GM18502 (cell line): ENCODE data around the gene LYRM7.
"Not testable (repeated sequence)": the region's sequence is repeated elsewhere in the genome, so short reads cannot be mapped to it uniquely, and the experiment has no call there.

Experiments
- ATAC-seq: cut with Tn5 transposase; IDR thresholded peaks from one replicate; pipeline ENCODE4 v1.9.1; 2021; ENCODE audit warnings: mild to moderate bottlenecking; ENCODE audit not compliant: unreplicated experiment, poor library complexity

Gene LYRM7

DNA sequence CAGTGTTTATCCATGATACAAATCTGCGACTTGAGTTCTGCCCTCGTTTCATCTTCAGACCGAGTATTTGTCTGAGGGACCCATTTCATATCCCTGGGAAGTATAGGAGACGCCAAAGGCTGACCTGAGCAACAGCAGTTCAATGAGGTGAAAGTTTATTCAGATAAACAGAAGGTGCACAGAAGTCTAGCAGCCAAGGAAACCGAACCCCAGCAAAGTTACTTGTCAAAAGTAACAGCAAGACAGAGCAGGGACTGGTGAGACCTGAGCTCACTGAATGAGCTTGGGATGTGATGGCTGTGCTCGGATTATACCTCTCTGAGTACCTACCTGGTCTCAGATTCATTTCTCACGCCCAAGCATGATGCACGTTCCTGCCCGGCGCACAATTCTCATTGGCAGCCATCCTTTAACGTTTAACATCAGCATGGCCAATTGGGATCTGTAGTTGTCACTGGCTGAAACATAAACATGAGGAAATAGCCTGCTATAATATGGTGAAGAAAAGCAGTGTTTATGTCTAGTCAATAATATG is 599 bp downstream of the LYRM7 start:
- peak; percentile 8 for ATAC-seq

DNA sequence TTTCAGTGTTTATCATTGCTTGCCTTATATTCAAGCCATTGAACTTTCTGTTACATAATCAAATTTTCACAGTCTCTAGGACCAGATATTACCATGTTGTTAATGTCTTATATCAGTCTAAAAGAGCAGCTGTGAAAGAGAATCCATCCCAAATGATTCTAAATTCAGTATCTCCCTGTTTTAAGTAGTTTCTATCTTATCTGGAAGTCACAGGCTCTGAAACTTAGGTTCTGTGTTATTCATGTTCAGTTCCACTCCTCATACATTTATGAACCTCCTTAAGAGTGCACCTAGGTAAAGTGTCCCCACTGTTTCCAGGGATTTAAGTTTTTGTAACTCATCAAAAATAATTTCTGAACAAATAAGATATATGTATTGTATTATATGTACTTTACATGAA is 9.7 kb downstream of the LYRM7 start:
- no peak for ATAC-seq

DNA sequence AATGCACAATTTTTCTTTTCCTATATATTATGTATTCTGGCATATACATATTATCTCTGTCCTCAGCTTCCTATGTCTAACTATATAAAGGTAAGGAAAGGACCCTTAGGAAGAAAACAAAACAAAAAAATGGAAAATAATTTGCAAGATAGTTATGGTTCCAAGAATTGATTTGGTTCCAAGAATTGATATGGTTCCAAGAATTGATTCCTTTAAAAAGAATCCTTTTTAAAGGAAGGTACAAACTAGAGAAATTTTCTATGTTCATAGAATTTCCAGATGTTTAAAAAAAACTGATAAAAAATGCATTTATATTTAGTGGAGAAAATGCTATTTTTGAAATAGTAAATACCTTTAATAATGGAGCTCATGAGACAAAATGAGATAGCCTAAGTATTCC is 12.1 kb downstream of the LYRM7 start:
- no peak for ATAC-seq

DNA sequence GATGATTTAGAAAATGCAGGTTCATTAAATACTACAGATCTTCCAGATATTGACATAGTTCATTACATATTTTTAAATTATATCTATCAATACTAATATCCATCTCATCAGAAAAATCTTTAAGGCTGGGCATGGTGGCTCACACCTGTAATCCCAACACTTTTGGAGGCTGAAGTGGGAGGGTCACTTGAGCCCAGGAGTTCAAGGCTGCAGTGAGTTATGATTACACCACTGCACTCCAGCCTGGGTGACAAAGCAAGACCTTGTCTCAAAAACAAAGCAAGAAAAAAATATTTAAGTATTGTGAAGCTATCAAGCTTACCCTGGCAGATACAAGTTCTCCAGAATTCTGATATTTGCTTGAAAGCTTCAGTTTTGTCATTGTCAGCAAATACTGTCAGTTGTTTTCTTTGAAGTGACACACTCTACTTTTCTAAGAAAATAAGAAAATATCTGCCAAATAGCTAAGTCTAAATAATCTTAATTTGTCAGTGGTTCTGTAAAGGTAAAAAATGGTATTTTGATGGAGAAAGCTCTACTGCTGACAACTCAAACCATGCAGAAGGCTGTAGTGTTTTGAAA is 14.9 kb downstream of the LYRM7 start:
- no peak for ATAC-seq

DNA sequence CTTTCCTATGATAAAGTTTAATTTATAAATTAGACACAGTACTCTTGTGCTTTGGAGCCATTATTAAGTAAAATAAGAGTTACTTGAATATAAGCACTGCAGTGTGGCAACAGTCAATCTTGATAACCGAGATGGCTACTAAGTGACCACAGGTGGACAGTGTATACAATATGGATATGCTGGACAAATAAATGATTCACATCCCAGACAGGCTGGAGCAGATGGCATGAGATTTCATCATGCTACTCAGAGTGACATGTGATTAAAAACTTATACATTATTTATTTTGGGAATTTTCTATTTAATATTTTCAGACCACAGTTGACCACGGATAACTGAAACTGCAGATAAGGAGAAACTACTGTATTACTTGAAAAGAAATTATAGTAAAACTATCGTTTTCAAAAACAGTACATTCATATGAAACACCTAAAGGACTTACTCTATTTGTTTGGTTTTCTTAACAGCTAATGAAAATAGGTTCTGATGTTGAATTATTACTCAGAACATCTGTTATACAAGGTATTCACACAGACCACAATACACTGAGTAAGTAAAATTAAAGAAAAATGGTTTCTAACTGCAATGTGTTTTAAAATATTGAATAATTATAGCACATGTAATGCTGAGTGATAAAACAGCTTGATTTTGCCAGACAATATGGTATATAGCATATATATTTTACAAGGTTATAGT is 16.0 kb downstream of the LYRM7 start:
- ATAC-seq: no peak

DNA sequence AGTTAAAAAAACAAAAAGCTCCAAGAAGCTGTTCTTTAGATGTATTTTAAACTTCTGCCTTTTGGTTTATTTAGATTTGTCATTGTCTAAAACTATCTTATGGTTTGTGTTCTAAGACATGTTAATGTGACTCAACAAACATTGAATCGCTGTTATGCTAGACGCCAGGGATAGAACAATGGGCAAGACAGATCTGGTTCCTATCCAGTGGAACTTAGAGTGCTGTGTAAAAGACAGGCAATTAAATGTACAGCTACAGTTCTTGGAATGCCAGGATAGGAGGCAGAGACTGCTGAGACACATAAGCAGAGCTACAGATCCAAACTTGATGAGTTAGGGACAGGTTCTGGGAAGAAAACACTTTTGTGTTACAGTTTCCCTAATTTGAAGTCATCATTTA is 22.4 kb downstream of the LYRM7 start:
- ATAC-seq: no peak

DNA sequence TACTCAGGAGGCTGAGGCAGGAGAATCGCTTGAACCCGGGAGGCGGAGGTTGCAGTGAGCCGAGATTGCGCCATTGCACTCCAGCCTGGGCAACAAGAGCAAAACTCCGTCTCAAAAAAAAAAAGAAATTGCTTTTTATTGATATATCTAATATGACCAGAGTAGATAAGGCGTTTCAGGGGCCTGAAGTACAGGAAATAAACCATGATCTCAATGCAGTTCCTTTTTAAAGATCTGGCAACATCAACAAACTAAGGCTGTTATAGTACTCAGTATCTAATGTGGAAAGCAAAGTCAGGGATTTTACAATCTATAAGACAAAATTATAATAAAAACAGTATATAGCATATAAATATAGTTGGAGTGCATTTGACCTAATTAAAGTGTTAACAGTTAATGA is 23.2 kb downstream of the LYRM7 start:
- not testable (repeated sequence) for ATAC-seq

DNA sequence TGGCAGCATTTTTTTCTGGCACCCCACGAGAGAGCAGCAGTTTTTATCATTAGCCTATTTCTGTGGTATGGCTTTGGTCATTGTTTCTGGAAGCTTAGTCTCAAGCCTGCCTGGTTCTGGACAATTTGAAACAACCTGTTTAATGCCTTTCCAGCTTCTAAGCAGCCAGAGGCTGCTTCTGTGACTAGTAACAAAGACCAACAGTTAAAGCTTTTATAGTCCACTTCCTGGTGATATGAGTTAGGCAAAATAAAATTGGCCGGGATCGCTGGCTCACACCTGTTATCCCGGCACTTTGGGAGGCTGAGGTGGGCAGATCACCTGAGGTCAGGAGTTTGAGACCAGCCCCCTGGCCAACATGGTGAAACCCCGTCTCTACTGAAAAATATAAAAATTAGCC is 24.0 kb downstream of the LYRM7 start:
- no peak for ATAC-seq

DNA sequence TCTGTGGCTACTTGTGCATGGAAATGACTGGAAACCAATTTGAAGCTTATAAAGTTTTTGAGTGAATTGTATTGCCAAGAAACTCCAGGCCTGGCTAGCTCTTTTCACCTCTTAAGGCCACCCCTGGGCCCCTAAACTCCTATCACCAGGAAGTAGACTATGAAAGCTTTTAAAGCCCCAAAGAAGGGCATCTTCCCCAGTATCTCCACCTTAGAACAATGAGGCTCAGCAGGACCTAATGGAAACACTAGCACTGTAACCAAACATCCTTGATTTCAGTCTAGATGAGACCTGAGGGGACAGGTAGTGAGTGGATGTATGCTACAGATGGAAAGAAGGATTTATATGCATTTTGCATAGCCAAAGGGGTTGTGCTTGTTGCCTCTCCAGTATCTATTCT is 25.0 kb downstream of the LYRM7 start:
- ATAC-seq: no peak

DNA sequence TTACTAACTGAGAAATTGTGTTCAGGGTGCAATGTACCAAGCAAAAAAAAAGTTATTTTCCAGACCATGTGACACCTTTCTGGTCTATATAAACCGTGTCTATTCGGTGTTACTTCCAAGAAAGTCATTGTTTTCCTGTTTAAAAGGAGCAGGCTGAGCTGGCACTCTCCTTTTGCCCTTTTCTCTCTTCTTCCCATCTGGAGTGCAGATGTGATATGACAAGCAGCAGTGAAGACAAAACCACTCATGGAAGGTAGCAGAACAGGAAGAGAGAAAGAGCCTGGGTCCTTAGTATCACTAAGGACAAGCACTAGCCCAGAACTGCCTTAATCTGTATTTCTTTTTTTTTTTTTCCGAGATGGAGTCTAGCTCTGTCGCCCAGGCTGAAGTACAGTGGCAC is 25.6 kb downstream of the LYRM7 start:
- no peak for ATAC-seq

DNA sequence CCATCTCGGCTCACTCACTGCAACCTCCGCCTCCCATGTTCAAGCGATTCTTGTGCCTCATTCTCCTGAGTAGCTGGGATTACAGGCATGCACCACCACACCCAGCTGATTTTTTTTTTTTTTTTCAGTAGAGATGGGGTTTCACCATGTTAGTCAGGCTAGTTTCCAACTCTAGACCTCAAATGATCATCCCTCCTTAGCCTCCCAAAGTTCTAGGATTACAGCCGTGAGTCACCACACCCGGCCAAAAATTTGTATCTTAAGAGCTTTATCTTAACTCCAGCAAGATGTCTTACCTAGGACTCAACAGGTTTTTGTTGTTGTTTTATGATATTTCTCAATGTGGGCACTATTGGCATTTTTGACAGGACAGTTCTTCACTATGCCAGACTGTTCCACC is 27.9 kb downstream of the LYRM7 start:
- no peak for ATAC-seq

DNA sequence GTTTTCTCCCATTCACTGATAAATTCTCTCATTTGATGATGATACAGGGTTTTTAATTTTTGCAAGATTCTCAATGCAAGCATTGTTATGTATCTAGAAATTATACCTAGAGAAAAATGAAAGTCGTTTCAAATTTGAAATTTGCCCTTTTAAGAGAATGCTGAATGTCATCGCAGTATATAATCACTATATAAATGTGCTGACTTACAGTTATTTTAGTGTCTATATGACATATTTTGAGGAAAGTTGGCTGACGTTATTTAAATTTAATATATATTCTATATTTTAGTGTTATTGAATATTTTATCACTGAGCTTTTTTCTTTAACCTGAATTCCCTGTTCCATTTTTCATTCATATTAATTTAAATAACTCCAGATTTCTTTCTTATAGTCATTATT is 29.8 kb downstream of the LYRM7 start:
- ATAC-seq: no peak

DNA sequence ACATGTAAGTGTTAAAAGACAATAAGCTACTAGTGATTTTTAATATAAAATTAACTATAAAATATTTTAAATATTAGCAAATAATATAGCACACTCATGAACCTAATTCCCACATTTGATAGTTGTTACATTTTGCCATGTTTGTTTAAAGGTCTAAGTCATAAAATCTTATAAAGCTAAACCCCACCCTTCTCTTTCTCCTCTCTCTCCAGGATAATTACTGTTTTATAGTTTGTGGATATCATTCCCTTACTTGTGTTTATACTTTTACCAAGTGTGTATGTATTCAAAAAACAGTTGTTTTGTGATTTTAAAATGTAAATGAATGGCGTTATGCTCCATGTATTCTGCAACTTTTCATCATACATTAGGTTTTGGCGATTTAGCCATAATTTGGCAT is 34.2 kb downstream of the LYRM7 start:
- ATAC-seq: no peak

DNA sequence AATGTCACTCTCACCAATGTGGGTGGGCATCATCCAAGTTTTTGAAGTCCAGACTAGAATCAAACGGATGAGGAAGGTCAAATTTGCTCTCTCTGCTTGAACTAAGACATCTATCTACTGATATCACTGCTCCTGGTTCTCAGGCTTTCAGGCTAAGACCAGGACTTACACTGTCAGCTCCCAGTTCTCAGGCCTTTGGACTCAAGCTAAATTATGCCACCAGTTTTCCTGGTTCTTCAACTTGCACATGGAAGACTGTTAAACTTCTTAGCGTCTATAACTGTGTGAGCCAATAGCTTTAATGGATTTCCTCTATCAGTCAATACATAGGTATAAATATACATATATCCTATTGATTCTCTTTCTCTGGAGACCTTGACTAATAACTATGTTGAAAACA is 35.3 kb downstream of the LYRM7 start:
- ATAC-seq: no peak

DNA sequence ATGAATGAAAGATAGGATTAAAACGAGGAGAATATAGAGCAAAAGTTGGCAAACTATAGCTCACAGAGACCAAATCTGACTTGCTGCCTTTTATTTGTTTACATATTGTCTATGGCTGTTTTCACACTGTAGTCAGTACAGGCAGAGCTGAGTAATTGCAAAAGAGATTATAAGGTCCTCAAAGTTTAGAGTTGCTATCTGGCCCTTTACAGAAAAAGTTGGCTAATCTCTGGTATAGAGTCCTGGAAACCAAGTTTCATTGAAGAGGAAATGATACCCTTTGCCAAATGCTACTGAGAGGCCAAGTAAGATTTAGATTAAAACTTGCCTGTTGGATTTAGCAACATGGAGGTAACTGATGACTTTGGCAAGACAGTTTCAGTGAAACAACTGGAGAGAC is 36.0 kb downstream of the LYRM7 start:
- ATAC-seq: no peak

DNA sequence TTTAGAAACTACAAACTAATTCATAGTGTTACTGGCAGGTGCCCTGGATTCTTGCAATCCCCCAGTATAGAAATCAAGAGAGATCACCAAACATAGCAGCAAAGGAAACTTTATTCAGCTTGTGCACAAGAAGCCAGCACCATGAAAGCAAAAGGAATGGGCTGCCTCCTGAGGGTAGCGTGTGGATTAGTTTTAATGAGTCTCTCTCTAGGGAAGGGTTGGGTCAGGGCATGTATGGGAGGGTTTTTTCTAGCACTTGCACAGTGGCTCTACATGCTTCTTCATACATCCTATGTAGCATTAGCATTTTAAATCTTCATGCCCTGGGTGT is 38.4 kb downstream of the LYRM7 start:
- ATAC-seq: no peak

DNA sequence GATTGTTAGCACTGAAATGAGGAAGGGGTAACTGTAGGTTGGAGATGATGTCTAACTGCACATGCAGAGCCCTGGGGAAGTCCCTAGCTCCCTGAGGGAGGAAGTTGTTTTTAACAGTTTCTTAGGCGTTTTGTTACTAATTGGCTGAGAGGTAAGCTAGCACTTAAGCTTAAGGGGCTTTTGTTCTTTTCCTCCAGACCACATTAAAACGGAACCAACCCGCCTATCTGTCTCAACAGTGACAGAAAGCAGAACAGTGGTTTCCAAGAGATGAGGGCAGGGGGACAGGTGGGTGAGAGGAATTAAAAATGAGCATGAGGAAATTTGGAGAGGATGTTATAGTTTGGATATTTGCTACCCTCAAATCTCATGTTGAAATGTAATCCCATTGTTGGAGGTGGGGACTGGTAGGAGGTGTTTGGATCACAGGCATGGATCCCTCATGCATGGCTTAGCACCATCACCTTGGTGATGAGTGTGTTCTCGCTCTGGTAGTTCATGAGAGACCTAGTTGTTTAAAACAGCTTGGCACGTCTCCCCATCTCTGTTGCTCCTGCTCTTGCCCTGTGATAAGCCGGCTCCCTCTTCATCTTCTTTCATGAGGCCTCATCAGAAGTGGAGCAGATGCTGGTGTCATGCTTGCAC is 38.9 kb downstream of the LYRM7 start:
- peak; percentile 83 for ATAC-seq

DNA sequence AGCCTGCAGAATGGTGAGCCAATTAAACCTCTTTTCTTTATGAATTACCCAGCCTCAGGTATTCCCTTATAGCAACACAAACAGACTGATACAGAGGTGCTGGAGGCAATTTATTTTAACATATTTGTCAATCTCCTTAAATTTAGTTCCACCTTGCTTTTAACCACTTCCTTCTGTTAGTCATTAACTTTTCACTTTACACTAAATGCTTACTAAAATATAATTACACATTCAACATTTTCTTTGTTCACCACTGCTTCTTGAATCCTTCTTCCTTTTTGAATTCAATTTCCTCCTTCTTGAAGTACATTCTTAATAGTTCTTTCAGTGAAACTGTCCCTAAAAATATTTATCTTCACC is 39.4 kb downstream of the LYRM7 start:
- ATAC-seq: no peak

DNA sequence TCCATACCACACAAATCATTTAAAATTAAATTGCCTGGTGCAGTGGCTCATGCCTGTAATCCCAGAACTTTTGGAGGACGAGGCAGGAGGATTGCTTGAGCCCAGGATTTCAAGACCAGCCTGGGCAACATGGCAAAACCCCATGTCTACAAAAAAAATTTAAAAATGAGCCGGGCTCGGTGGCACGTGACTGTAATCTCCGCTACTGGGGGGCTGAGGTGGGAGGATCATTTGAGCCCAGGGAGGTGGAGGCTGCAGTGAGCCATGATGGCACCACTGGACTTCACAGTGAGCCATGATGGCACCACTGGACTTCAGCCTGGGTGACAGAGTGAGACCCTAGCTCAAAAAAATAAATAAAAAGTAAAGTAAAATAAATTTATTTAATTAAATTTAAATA is 40.9 kb downstream of the LYRM7 start:
- ATAC-seq: no peak

DNA sequence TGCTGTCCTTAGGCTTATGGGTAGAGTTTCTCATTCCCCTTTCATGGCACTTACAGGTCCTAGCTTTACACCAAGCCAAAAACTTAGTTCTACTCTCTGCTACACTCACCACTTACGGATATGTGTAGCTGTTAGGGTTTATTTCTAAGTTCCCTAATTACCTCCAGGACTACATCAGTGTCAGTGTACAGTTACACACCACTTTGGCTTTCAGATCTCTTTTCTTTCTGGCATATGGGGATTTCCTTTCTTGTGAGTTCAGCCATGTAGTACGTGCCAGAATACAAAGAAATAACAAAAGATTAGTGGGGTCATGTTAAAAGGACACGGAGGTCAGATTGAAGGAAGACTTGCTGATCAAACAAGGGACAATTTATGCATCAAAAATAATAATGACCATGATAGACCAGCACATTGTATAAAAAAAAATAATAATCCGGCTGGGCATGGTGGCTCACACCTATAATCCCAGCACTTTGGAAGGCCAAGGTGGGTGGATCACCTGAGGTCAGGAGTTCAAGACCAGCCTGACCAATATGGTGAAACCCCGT is 41.8 kb downstream of the LYRM7 start:
- ATAC-seq: peak; percentile 56

DNA sequence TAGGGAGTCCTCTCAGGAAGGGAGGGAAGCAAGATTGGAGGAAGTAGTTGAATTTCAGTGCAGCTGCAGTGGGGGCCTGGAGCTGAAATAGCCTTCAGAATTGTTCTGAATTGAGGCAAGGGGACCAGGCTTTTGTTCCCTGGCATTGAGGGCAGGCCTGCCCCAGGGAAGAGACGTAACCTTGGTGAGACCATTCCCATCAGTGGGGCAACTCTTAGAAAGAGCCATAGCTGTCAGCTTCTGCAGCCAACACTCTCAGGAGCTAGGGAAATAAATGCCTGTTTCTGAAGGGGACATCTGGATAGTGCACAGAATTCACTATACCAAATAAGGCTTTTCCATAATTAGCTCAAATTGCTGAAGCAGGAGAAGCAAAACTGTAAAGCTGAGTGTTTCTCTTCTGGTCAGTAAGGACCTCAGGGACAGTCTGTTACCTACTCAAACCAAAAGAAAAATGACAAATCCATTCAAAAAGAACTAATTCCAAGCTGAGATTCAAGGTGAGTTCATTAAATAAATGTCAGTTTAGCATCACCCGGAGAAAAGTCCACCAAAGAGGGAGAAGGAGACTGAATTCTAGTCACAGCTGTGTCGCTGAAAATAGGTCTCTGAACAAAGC is 44.0 kb downstream of the LYRM7 start:
- ATAC-seq: no peak
